ENCODE data around the gene STAMBP. TPM values are rescaled to one million over a fixed set of nuclear protein-coding genes. Genes with fewer than 3 reads are reported as not detected.
A peak's percentile ranks its signal among the peaks of the same experiment; 100 is the strongest.

Gene STAMBP
- total RNA-seq, 2 experiments from 2014 or later: 104 to 111 TPM

DNA sequence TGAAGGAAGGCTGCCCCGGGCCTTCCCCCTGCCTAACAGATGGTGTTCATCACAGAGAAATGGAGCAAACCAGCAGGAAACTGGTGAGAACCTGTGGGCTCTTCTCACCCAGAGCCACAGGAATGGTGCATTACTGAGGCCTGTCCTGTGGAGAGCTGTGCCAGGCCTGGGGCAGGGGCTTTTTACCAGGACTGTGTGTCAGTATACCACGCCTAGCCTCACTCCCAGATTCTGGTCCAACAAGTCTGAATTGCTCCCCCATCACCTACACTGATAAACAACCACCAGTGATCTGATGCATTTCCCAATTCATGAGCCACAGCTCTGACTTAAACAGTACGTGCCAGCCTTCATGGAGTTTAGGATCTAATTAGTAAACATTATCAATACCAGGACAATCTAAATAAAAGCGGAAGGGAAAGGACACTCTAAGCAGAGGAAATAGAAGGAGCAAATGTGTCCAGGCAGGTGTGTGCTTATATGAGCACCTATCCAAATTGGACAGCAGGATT lies 89.0 kb downstream of the STAMBP start:
- H3K27me3 Mint-ChIP-seq: no peaks in the 10 kb centered on the region
- H3K4me3 Mint-ChIP-seq: no peak overlapping the region
- intact Hi-C loops (cut with DNase I, micrococcal nuclease): no loop called here
- H3K9me3 Mint-ChIP-seq (ENCODE audit: low read depth): no peaks in the 10 kb centered on the region
- H3K27ac Mint-ChIP-seq: no peak overlapping the region
- POLR2A ChIA-PET: no interaction called here
- CTCF ChIA-PET: interaction anchor here (0.7 kb wide), 1 partner anchor 41 kb away, joined by 3 read pairs; no protein-coding TSS in a partner anchor
- no peak for ATAC-seq
- peaks cover 4% of the 10 kb centered on the region for H3K4me1 Mint-ChIP-seq
- no peak for DNase-seq
- H3K36me3 Mint-ChIP-seq (ENCODE audit: low read depth): no peaks in the 10 kb centered on the region

GRCh38 chr2:73918856-73919255 lies 90.1 kb downstream of the STAMBP start:
- Mint-ChIP-seq H3K4me1 (peaks cover 4% of the 10 kb centered on the region), H3K27me3 (no peaks in the 10 kb centered on the region), H3K4me3 (no peak overlapping the region), H3K36me3 (ENCODE audit: low read depth) (no peaks in the 10 kb centered on the region), H3K27ac (no peak overlapping the region), H3K9me3 (ENCODE audit: low read depth) (no peaks in the 10 kb centered on the region)
- POLR2A ChIA-PET: no interaction called here
- intact Hi-C loops (cut with DNase I, micrococcal nuclease): no loop called here
- no peak for ATAC-seq
- CTCF ChIA-PET: interaction anchor here (0.6 to 1.2 kb wide), 2 partner anchors 73 to 233 kb away, joined by 3 read pairs; no protein-coding TSS in a partner anchor
- no peak for DNase-seq

DNA sequence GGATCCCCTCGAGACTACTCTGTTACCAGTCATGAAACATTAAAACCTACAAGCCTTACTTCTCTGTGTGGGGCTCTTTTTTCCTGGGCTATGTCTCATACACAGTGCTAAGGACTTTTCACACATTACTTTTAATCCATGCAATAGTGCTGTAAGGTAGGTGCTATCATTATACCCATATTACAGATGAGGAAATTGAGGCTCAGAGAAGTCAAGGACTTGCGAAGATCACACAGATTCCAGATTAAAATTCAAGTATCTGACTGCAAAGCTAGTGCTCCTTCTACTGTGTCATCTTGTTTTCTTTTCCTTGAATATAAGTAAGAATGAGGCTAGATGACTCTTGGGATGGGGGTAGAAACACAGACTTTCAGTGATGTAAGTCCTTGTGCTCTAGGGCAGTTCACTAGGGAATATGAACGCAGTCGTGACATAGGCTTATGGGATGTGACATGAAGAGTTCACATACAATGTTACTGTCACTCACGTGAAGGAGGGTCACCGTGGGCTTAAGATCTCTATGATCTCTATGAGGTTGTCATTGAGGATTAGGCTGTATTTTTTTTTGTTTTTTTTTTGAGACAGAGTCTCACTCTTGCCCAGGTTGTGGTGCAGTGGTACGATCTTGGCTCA lies 91.0 kb downstream of the STAMBP start:
- Mint-ChIP-seq H3K27ac (no peak overlapping the region), H3K9me3 (ENCODE audit: low read depth) (no peaks in the 10 kb centered on the region)
- CTCF ChIA-PET: no interaction called here

GRCh38 chr2:73920577-73921545 lies 92.1 kb downstream of the STAMBP start:
- DNase-seq (peak; percentile 74), ATAC-seq (peak; percentile 85)
- H3K4me3 Mint-ChIP-seq: no peak overlapping the region
- no peaks in the 10 kb centered on the region for H3K36me3 Mint-ChIP-seq (ENCODE audit: low read depth)
- no peaks in the 10 kb centered on the region for H3K27me3 Mint-ChIP-seq
- no peak overlapping the region for H3K27ac Mint-ChIP-seq
- ChIA-PET POLR2A (interaction anchor here (0.7 kb wide), 1 partner anchor 92 kb away, joined by 4 read pairs; no protein-coding TSS in a partner anchor), CTCF (interaction anchor here (0.7 to 1.7 kb wide), 5 partner anchors 26 to 97 kb away, joined by 3 to 6 read pairs (median 4); no protein-coding TSS in a partner anchor)
- peaks cover 9% of the 10 kb centered on the region for H3K4me1 Mint-ChIP-seq
- intact Hi-C loops (cut with DNase I, micrococcal nuclease): loop anchor here in 1 of 2 experiments (10.0 kb wide), 1 partner anchor 686 kb away; the partner anchor contains the start of genes CCT7 and PRADC1
- no peaks in the 10 kb centered on the region for H3K9me3 Mint-ChIP-seq (ENCODE audit: low read depth)

More for the DNA sequence above, 91.0 kb downstream of the STAMBP start:
- DNase-seq (no peak), ATAC-seq (no peak)
- Mint-ChIP-seq H3K4me3 (no peak overlapping the region), H3K4me1 (peaks cover 4% of the 10 kb centered on the region), H3K36me3 (ENCODE audit: low read depth) (no peaks in the 10 kb centered on the region), H3K27me3 (no peaks in the 10 kb centered on the region)
- POLR2A ChIA-PET: no interaction called here
- intact Hi-C loops (cut with DNase I, micrococcal nuclease): loop anchor here in 1 of 2 experiments (10.0 kb wide), 1 partner anchor 685 kb away; the partner anchor contains the start of genes CCT7 and PRADC1

GRCh38 chr2:73921581-73921980 lies 92.8 kb downstream of the STAMBP start:
- Mint-ChIP-seq H3K4me3 (no peak overlapping the region), H3K27ac (no peak overlapping the region), H3K9me3 (ENCODE audit: low read depth) (no peaks in the 10 kb centered on the region), H3K4me1 (peaks cover 14% of the 10 kb centered on the region), H3K27me3 (no peaks in the 10 kb centered on the region), H3K36me3 (ENCODE audit: low read depth) (no peaks in the 10 kb centered on the region)
- POLR2A ChIA-PET: interaction anchor here (0.5 to 0.7 kb wide), 2 partner anchors 93 to 158 kb away, joined by 3 to 4 read pairs; no protein-coding TSS in a partner anchor
- intact Hi-C loops (cut with DNase I, micrococcal nuclease): loop anchor here in 1 of 2 experiments (10.0 kb wide), 1 partner anchor 687 kb away; the partner anchor contains the start of genes CCT7 and PRADC1
- CTCF ChIA-PET: interaction anchor here (0.7 to 1.7 kb wide), 3 partner anchors 56 to 97 kb away, joined by 3 to 6 read pairs (median 4); no protein-coding TSS in a partner anchor
- ATAC-seq: no peak
- no peak for DNase-seq

- intact Hi-C loops (cut with DNase I, micrococcal nuclease): loop anchor here in 1 of 2 experiments (10.0 kb wide), 1 partner anchor 688 kb away; the partner anchor contains the start of genes CCT7 and PRADC1
- Mint-ChIP-seq H3K27ac (no peak overlapping the region), H3K4me3 (no peak overlapping the region), H3K9me3 (ENCODE audit: low read depth) (no peaks in the 10 kb centered on the region), H3K27me3 (no peaks in the 10 kb centered on the region), H3K4me1 (peaks cover 15% of the 10 kb centered on the region), H3K36me3 (ENCODE audit: low read depth) (no peaks in the 10 kb centered on the region)
- CTCF ChIA-PET: interaction anchor here (1.0 kb wide), 2 partner anchors 64 to 98 kb away, joined by 4 to 5 read pairs; no protein-coding TSS in a partner anchor
- POLR2A ChIA-PET: no interaction called here
- DNase-seq (no peak), ATAC-seq (no peak)
Observed at GRCh38 chr2:73922681-73923080, 93.9 kb downstream of the STAMBP start.

Other genes with a start within 250 kb of the STAMBP start
- not detected for gene NAT8, start 186.5 kb upstream of the STAMBP start, total RNA-seq
- 10 to 100 TPM; 23.3 to 35.3 TPM for gene TPRKB, start 91.6 kb upstream of the STAMBP start, total RNA-seq
- 10 to 100 TPM; 27.6 to 33.5 TPM for gene DUSP11, start 48.9 kb upstream of the STAMBP start, total RNA-seq
- not detected for gene C2orf78, start 44.8 kb upstream of the STAMBP start, total RNA-seq
- gene ACTG2, start 64.0 kb downstream of the STAMBP start, total RNA-seq: under 1 TPM in 1 of 2 experiments, not detected in 1; 0.14 TPM
- 100 to 1,000 TPM in 1 of 2 experiments, 10 to 100 TPM in 1; 97.6 to 119 TPM for gene DGUOK, start 97.9 kb downstream of the STAMBP start, total RNA-seq
- 10 to 100 TPM; 15.0 to 17.3 TPM for gene TET3, start 155.9 kb downstream of the STAMBP start, total RNA-seq

All from activated CD4-positive, alpha-beta T cell treated with anti-CD3 and anti-CD28 coated beads for 36 hours (primary cell).